K562 (cell line): ENCODE results near the gene CDC20B.

Experiments used
- CHD2 ChIP-seq: IDR thresholded peaks from 2 replicates; pipeline ENCODE4 v1.6.1; 2011; ENCODE audit warnings: low read depth, low read length
- E2F1 ChIP-seq: sonication (generic); formaldehyde crosslinking; IDR thresholded peaks from 2 replicates; pipeline ENCODE4 v1.8.1; 2023; ENCODE audit warnings: mild to moderate bottlenecking, missing genetic modification reagents, moderate library complexity
- FOSL1 ChIP-seq: fragments of 200-800 bp; sonication (Bioruptor generic); conservative IDR thresholded peaks from 2 replicates; pipeline ENCODE4 v1.6.1; 2016; ENCODE audit warnings: missing genetic modification characterization, missing compliant biosample characterization
- GABPA ChIP-seq: fragments of 200-800 bp; sonication (Bioruptor generic); conservative IDR thresholded peaks from 2 replicates; pipeline ENCODE4 v1.6.1; 2016; ENCODE audit warnings: low read depth, missing genetic modification characterization, missing compliant biosample characterization
- MAFF ChIP-seq: IDR thresholded peaks from 2 replicates; pipeline ENCODE4 v1.6.1; 2012; ENCODE audit warnings: low read length, improper control_type of control experiment
- MXI1 ChIP-seq: IDR thresholded peaks from 2 replicates; pipeline ENCODE4 v1.6.1; 2011; ENCODE audit warnings: low read depth, mild to moderate bottlenecking, improper control_type of control experiment, low read length
- NFXL1 ChIP-seq: fragments of 450-650 bp; formaldehyde crosslinking; IDR thresholded peaks from 2 replicates; pipeline ENCODE4 v1.4.0; 2021; ENCODE audit warnings: mild to moderate bottlenecking
- POLR2A ChIP-seq: fragments of 450-650 bp; conservative IDR thresholded peaks from 2 replicates; pipeline ENCODE4 v1.6.1; 2016
- RAD51 ChIP-seq: fragments of 450-650 bp; IDR thresholded peaks from 2 replicates; pipeline ENCODE4 v1.7.1; 2016; ENCODE audit warnings: low read depth, mild to moderate bottlenecking, borderline replicate concordance
- RFX5 ChIP-seq: IDR thresholded peaks from 2 replicates; pipeline ENCODE4 v1.6.1; 2011; ENCODE audit warnings: low read depth, mild to moderate bottlenecking, improper control_type of control experiment, low read length
- TBP ChIP-seq: optimal IDR thresholded peaks from 2 replicates; pipeline ENCODE3; 2011; ENCODE audit warnings: low read depth, low read length, improper control_type of control experiment
- ZNF197 ChIP-seq: fragments of 200-800 bp; sonication (Bioruptor generic); IDR thresholded peaks from 2 replicates; pipeline ENCODE4 v1.6.1; 2016; ENCODE audit warnings: low read depth, missing genetic modification characterization, missing compliant biosample characterization
- TF ChIP-seq, protein P1 (sequence below), 3 experiments: IDR thresholded peaks in 2 of 3; conservative IDR thresholded peaks in 1 of 3; 2 replicates each; pipeline ENCODE4 v1.5.1; 2011 to 2012; ENCODE audit warnings: low read length in 3 of 3, mild to moderate bottlenecking in 3 of 3, control low read depth in 2 of 3, improper control_type of control experiment in 1 of 3, inconsistent platforms in 1 of 3, low read depth in 1 of 3, mixed read lengths in 1 of 3, moderate library complexity in 1 of 3; ENCODE audit not compliant: insufficient read depth in 2 of 3
- TF ChIP-seq, protein P2 (sequence below): IDR thresholded peaks from 3 replicates; pipeline ENCODE4 v1.6.1; 2011; ENCODE audit warnings: borderline replicate concordance, mild to moderate bottlenecking; ENCODE audit not compliant: insufficient read length, insufficient read depth

DNA sequence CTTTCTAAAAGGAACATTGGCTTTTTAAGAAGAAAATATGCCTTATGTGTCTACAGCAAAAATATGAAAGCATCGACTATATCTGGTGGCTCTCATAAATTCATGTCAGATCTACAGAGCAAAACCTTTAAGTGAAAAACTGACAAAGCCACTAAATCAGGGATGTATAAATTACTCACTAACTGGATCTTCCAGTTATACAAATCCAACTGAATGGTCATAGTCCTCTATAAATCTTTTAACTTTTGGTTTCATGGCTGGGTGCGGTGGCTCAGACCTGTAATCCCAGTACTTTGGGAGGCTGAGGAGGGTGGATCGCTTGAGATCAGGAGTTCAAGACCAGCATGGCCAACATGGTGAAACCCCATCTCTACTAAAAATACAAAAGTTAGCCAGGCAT lies 99.8 kb downstream of the CDC20B start:
- TF ChIP-seq FOSL1: no peak
- TF ChIP-seq GABPA (tag): no peak
- no peak for TF ChIP-seq RAD51
- TF ChIP-seq ZNF197 (CRISPR knock-in tag): no peak
- TF ChIP-seq, protein P1, sequence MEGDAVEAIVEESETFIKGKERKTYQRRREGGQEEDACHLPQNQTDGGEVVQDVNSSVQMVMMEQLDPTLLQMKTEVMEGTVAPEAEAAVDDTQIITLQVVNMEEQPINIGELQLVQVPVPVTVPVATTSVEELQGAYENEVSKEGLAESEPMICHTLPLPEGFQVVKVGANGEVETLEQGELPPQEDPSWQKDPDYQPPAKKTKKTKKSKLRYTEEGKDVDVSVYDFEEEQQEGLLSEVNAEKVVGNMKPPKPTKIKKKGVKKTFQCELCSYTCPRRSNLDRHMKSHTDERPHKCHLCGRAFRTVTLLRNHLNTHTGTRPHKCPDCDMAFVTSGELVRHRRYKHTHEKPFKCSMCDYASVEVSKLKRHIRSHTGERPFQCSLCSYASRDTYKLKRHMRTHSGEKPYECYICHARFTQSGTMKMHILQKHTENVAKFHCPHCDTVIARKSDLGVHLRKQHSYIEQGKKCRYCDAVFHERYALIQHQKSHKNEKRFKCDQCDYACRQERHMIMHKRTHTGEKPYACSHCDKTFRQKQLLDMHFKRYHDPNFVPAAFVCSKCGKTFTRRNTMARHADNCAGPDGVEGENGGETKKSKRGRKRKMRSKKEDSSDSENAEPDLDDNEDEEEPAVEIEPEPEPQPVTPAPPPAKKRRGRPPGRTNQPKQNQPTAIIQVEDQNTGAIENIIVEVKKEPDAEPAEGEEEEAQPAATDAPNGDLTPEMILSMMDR (IDR thresholded peaks at IDR 0.05 in 2 of 3, conservative IDR thresholded peaks at IDR 0.05 in 1 of 3; ENCODE audit: insufficient read depth in 2 of 3, low read depth in 1 of 3, low read length in 3 of 3): no peak
- no peak for TF ChIP-seq POLR2A
- no peak for TF ChIP-seq TBP
- TF ChIP-seq E2F1 (CRISPR knock-in tag): no peak
- TF ChIP-seq NFXL1 (CRISPR knock-in tag): no peak
- TF ChIP-seq MAFF: no peak
- no peak for TF ChIP-seq CHD2
- no peak for TF ChIP-seq MXI1
- no peak for TF ChIP-seq RFX5
- TF ChIP-seq, protein P2, sequence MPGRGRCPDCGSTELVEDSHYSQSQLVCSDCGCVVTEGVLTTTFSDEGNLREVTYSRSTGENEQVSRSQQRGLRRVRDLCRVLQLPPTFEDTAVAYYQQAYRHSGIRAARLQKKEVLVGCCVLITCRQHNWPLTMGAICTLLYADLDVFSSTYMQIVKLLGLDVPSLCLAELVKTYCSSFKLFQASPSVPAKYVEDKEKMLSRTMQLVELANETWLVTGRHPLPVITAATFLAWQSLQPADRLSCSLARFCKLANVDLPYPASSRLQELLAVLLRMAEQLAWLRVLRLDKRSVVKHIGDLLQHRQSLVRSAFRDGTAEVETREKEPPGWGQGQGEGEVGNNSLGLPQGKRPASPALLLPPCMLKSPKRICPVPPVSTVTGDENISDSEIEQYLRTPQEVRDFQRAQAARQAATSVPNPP: no peak
